Keratinocyte (primary cell): ENCODE results near the gene SSTR3. TPM values are rescaled to one million over a fixed set of nuclear protein-coding genes. Genes with fewer than 3 reads are reported as not detected.
A peak's percentile ranks its signal among the peaks of the same experiment; 100 is the strongest.

Experiments
- DNase-seq: peaks from one replicate; pipeline ENCODE4 v3.0.0-alpha.2; 2011; ENCODE audit warnings: low read depth, missing footprints, low spot score
- FAIRE-seq: peaks from 2 replicates; lab custom pipeline; 2011; peaks lifted over from hg19 to GRCh38; lab: Jason Lieb, UNC
- H2AFZ ChIP-seq: 2 replicates; pipeline ENCODE4 v1.6.0; 2012; ENCODE audit warnings: low read length, control low read depth, inconsistent platforms; ENCODE audit not compliant: control insufficient read depth
- H3K27ac ChIP-seq: 2 replicates; pipeline ENCODE4 v1.5.1; 2011; ENCODE audit warnings: low read length; ENCODE audit not compliant: control insufficient read depth, insufficient read depth
- H3K27me3 ChIP-seq: 3 replicates; pipeline ENCODE4 v1.6.0; 2011; ENCODE audit warnings: low read length; ENCODE audit not compliant: control insufficient read depth, insufficient read depth; ENCODE audit errors: extremely low read depth
- H3K36me3 ChIP-seq, 2 experiments: 2 replicates in 1 of 2; 3 replicates in 1 of 2; pipeline ENCODE4 v1.5.1; 2011; ENCODE audit warnings: low read length in 2 of 2, mild to moderate bottlenecking in 1 of 2; ENCODE audit not compliant: control insufficient read depth in 2 of 2, insufficient read depth in 2 of 2; ENCODE audit errors: extremely low read depth in 1 of 2
- H3K4me1 ChIP-seq: 3 replicates; pipeline ENCODE4 v1.5.1; 2011; ENCODE audit warnings: low read length; ENCODE audit not compliant: control insufficient read depth, insufficient read depth; ENCODE audit errors: extremely low read depth
- H3K4me2 ChIP-seq: 3 replicates; pipeline ENCODE4 v1.6.0; 2011; ENCODE audit warnings: low read depth, low read length; ENCODE audit not compliant: control insufficient read depth, insufficient read depth; ENCODE audit errors: extremely low read depth
- H3K4me3 ChIP-seq, 3 experiments: fragments of 200-600 bp in 1 of 3; sonication (generic) in 1 of 3; 2 replicates in 2 of 3; 3 replicates in 1 of 3; pipeline ENCODE4 v1.5.1; 2011 to 2016; ENCODE audit warnings: low read length in 3 of 3, mild to moderate bottlenecking in 3 of 3, control low read depth in 2 of 3, inconsistent platforms in 1 of 3, low read depth in 1 of 3, mixed read lengths in 1 of 3, mixed run types in 1 of 3, moderate library complexity in 1 of 3; ENCODE audit not compliant: control insufficient read depth in 2 of 3, insufficient read depth in 2 of 3; ENCODE audit errors: extremely low read depth in 1 of 3
- H3K79me2 ChIP-seq: 2 replicates; pipeline ENCODE4 v1.6.0; 2012; ENCODE audit warnings: low read length; ENCODE audit not compliant: control insufficient read depth, insufficient read depth
- H3K9ac ChIP-seq: 3 replicates; pipeline ENCODE4 v1.6.0; 2011; ENCODE audit warnings: low read length; ENCODE audit not compliant: control insufficient read depth, insufficient read depth; ENCODE audit errors: extremely low read depth
- H3K9me1 ChIP-seq: 3 replicates; pipeline ENCODE4 v1.6.0; 2011; ENCODE audit warnings: low read length; ENCODE audit not compliant: control insufficient read depth, insufficient read depth; ENCODE audit errors: extremely low read depth
- H3K9me3 ChIP-seq: 2 replicates; pipeline ENCODE4 v1.5.1; 2012; ENCODE audit warnings: low read depth, low read length; ENCODE audit not compliant: control insufficient read depth
- H4K20me1 ChIP-seq: 3 replicates; pipeline ENCODE4 v1.6.0; 2011; ENCODE audit warnings: low read length; ENCODE audit not compliant: control insufficient read depth, insufficient read depth; ENCODE audit errors: extremely low read depth
- EZH2 ChIP-seq: IDR thresholded peaks from one replicate; pipeline ENCODE4 v1.6.1; 2012; ENCODE audit warnings: inconsistent platforms, mild to moderate bottlenecking, low read length, moderate library complexity
- dilution Hi-C: fragments of 300-500 bp; cut with MboI; formaldehyde crosslinking; loops from one replicate; pipeline ENCODE4 v1.7.0; 2020; ENCODE audit warnings: low sequenced_read_pairs; ENCODE audit not compliant: extremely low pct_ligation_motif_present
- polyA plus RNA-seq, 5 experiments: library from polyadenylated mRNA; depleted of rRNA in 3 of 5; stranded (reverse) in 3 of 5; stranded (forward) in 1 of 5; unstranded in 1 of 5; fragments of >200 nt; gene quantifications; 1 replicate in 1 of 5; 2 replicates in 3 of 5; 3 replicates in 1 of 5; pipeline versions ENCODE4 v1.2.1 to v1.2.3, GENCODE V29; 2011 to 2012; ENCODE audit warnings: missing spikeins in 2 of 5, low read depth in 1 of 5, low replicate concordance in 1 of 5
- TF ChIP-seq, protein P1 (sequence below), 3 experiments: IDR thresholded peaks in 1 of 3; conservative IDR thresholded peaks in 1 of 3; optimal IDR thresholded peaks in 1 of 3; 2 replicates in 2 of 3; 3 replicates in 1 of 3; pipeline versions ENCODE3 to v1.5.1; 2011; ENCODE audit warnings: low read length in 3 of 3, mild to moderate bottlenecking in 3 of 3, moderate library complexity in 2 of 3, control low read depth in 1 of 3, inconsistent platforms in 1 of 3; ENCODE audit not compliant: insufficient read depth in 2 of 3; ENCODE audit errors: extremely low read depth in 1 of 3

The SSTR3 gene
- polyA plus RNA-seq, 1 donor (not counting 4 experiments of a cell fraction or from before 2014, with no cell fraction given): not detected

DNA sequence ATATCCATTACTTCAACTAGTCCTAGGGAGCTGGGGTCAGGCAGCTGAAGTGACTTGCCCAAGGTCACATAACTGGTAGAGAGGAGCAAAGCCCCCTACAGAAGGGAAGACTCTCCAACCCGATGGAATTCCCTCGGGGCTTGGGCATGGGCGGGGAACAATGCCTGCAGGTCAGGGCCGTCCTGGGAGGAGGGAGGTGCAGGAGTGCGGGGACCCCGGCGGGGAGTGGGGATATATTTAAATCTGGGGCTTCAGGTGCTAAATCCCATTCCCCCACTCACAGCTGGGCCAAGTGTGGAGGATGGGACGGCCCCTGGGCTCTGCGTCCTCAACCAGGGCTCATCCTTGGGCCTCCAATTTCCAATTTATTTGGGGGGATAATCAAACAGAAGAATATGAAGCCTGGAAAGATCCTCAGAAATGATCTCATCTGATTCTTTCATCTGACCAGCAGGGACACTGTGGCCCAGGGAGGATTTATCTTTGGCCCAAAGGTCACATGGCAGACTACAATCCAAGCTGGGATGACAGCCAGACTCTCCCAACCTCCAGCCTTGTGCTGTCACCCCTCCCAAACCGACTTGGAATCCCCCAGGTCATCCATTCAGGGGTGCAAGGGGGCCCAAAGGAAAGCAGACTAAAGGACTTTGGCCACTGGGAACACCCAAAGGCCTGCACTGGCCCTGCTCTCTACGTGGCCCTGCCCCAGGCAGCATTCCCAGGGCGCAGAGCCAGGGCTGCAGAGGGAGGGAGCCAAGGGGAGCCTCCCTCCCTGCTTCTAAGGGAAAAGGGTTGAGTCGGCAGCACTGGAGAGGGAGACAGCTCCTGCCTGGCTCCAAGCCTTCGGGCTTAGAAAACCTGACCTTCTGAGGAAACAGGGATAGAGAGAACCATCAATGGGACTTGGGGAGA is 15.5 kb downstream of the SSTR3 start:
- DNase-seq (no peak), FAIRE-seq (no peak)
- H4K20me1 ChIP-seq: no peaks in the 10 kb centered on the region
- no peak overlapping the region for H2AFZ ChIP-seq
- H3K4me3 ChIP-seq: peak overlapping the region in 1 of 3 experiments; percentile 21
- peak overlapping the region; percentile 69 for H3K4me2 ChIP-seq
- H3K27me3 ChIP-seq: no peaks in the 10 kb centered on the region
- no peaks in the 10 kb centered on the region for H3K36me3 ChIP-seq
- TF ChIP-seq, protein P1, sequence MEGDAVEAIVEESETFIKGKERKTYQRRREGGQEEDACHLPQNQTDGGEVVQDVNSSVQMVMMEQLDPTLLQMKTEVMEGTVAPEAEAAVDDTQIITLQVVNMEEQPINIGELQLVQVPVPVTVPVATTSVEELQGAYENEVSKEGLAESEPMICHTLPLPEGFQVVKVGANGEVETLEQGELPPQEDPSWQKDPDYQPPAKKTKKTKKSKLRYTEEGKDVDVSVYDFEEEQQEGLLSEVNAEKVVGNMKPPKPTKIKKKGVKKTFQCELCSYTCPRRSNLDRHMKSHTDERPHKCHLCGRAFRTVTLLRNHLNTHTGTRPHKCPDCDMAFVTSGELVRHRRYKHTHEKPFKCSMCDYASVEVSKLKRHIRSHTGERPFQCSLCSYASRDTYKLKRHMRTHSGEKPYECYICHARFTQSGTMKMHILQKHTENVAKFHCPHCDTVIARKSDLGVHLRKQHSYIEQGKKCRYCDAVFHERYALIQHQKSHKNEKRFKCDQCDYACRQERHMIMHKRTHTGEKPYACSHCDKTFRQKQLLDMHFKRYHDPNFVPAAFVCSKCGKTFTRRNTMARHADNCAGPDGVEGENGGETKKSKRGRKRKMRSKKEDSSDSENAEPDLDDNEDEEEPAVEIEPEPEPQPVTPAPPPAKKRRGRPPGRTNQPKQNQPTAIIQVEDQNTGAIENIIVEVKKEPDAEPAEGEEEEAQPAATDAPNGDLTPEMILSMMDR (optimal IDR thresholded peaks at IDR 0.05 in 1 of 3, IDR thresholded peaks at IDR 0.05 in 1 of 3, conservative IDR thresholded peaks at IDR 0.05 in 1 of 3; ENCODE audit: extremely low read depth in 1 of 3, insufficient read depth in 2 of 3, low read length in 3 of 3): no peak
- no peak for TF ChIP-seq EZH2
- no peaks in the 10 kb centered on the region for H3K9me3 ChIP-seq
- H3K4me1 ChIP-seq: peaks cover 37% of the 10 kb centered on the region
- dilution Hi-C loops: no loop called here
- no peaks in the 10 kb centered on the region for H3K79me2 ChIP-seq
- peak overlapping the region; percentile 70 for H3K27ac ChIP-seq
- peak overlapping the region; percentile 87 for H3K9ac ChIP-seq
- no peaks in the 10 kb centered on the region for H3K9me1 ChIP-seq

DNA sequence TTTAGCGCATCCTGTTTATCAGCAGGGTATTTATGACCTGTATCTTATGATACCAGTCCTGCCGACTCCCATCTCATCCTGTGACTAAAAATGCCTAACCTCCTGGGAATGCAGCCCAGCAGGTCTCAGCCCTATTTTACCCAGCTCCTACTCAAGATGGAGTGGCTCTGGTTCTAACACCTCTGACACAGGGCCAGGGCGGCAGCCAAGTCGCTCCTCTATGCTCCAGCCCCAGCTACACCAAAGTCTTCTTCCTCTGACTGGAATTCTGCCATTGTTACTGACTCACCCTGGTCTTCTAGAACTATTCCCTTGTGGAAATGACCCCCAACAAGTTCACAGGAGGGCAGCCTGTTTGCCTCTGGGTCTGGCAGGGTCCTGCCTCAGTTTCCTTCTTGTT is 16.4 kb downstream of the SSTR3 start:
- no peaks in the 10 kb centered on the region for H4K20me1 ChIP-seq
- no peaks in the 10 kb centered on the region for H3K9me1 ChIP-seq
- H3K9me3 ChIP-seq: no peaks in the 10 kb centered on the region
- dilution Hi-C loops: no loop called here
- FAIRE-seq (peak; percentile 56), DNase-seq (no peak)
- peaks cover 37% of the 10 kb centered on the region for H3K4me1 ChIP-seq
- no peak overlapping the region for H3K4me3 ChIP-seq
- TF ChIP-seq, protein P1 (optimal IDR thresholded peaks at IDR 0.05 in 1 of 3, IDR thresholded peaks at IDR 0.05 in 1 of 3, conservative IDR thresholded peaks at IDR 0.05 in 1 of 3; ENCODE audit: extremely low read depth in 1 of 3, insufficient read depth in 2 of 3, low read length in 3 of 3): no peak
- TF ChIP-seq EZH2: no peak
- H2AFZ ChIP-seq: no peak overlapping the region
- H3K4me2 ChIP-seq: peak overlapping the region; percentile 17
- H3K27me3 ChIP-seq: no peaks in the 10 kb centered on the region
- no peak overlapping the region for H3K9ac ChIP-seq
- no peaks in the 10 kb centered on the region for H3K79me2 ChIP-seq
- peak overlapping the region; percentile 70 for H3K27ac ChIP-seq
- no peaks in the 10 kb centered on the region for H3K36me3 ChIP-seq
